GM18873 (cell line): ENCODE results near the gene ZCCHC2.

Experiments
- ATAC-seq: cut with Tn5 transposase; IDR thresholded peaks from one replicate; pipeline ENCODE4 v1.9.1; 2021; ENCODE audit warnings: mild to moderate bottlenecking, moderate library complexity, moderate number of reproducible peaks; ENCODE audit not compliant: unreplicated experiment, low FRiP score

The ZCCHC2 gene

GRCh38 chr18:62574776-62575175 lies 52.0 kb downstream of the ZCCHC2 start:
- ATAC-seq, result no peak

GRCh38 chr18:62576271-62576670 lies 53.4 kb downstream of the ZCCHC2 start:
- no peak for ATAC-seq

GRCh38 chr18:62576845-62577512 lies 54.2 kb downstream of the ZCCHC2 start:
- ATAC-seq, result no peak

- no peak for ATAC-seq
Observed at GRCh38 chr18:62577765-62578164, 54.9 kb downstream of the ZCCHC2 start.

- no peak for ATAC-seq
Observed at GRCh38 chr18:62578980-62579511, 56.2 kb downstream of the ZCCHC2 start.

- no peak for ATAC-seq
Observed at GRCh38 chr18:62583376-62583775, 60.6 kb downstream of the ZCCHC2 start.

GRCh38 chr18:62584241-62585120 lies 61.7 kb downstream of the ZCCHC2 start:
- peak; percentile 83 for ATAC-seq

- ATAC-seq, result peak; percentile 22
Observed at GRCh38 chr18:62585274-62586150, 62.7 kb downstream of the ZCCHC2 start.

GRCh38 chr18:62586151-62586774 lies 63.4 kb downstream of the ZCCHC2 start:
- peak; percentile 71 for ATAC-seq

GRCh38 chr18:62586781-62587487 lies 64.1 kb downstream of the ZCCHC2 start:
- ATAC-seq, result no peak

- ATAC-seq, result no peak
Observed at GRCh38 chr18:62587689-62588088, 64.9 kb downstream of the ZCCHC2 start.

- no peak for ATAC-seq
Observed at GRCh38 chr18:62588217-62588616, 65.4 kb downstream of the ZCCHC2 start.

- ATAC-seq, result no peak
Observed at GRCh38 chr18:62590799-62591590, 68.2 kb downstream of the ZCCHC2 start.

- no peak for ATAC-seq
Observed at GRCh38 chr18:62596145-62597005, 73.5 kb downstream of the ZCCHC2 start.

- no peak for ATAC-seq
Observed at GRCh38 chr18:62601871-62602270, 79.0 kb downstream of the ZCCHC2 start.

GRCh38 chr18:62602706-62603105 lies 79.9 kb downstream of the ZCCHC2 start:
- ATAC-seq, result no peak

- no peak for ATAC-seq
Observed at GRCh38 chr18:62603211-62603610, 80.4 kb downstream of the ZCCHC2 start.

GRCh38 chr18:62603979-62604378 lies 81.2 kb downstream of the ZCCHC2 start:
- no peak for ATAC-seq
